AG04450 (cell line): ENCODE measurements around the gene VGLL4. TPM values are rescaled to one million over a fixed set of nuclear protein-coding genes. Genes with fewer than 3 reads are reported as not detected.
A peak's percentile ranks its signal among the peaks of the same experiment; 100 is the strongest.
"Not testable (repeated sequence)": the region's sequence is repeated elsewhere in the genome, so short reads cannot be mapped to it uniquely, and the experiment has no call there.

ENCODE experiments used
- CTCF ChIA-PET: fragments of 300-600, 350-600 bp; formaldehyde crosslinking; extraction: SDS; loops from one replicate; lab custom pipeline; 2022; ENCODE audit warnings: antibody characterized with exemption, inconsistent platforms; lab: Charles Lee
- POLR2A ChIA-PET: fragments of 350-600 bp; formaldehyde crosslinking; extraction: SDS; loops from one replicate; lab custom pipeline; 2021; ENCODE audit warnings: antibody characterized with exemption, inconsistent platforms; lab: Yijun Ruan, JAX
- DNase-seq: peaks from one replicate; pipeline ENCODE4 v3.0.0-alpha.2; 2011; ENCODE audit warnings: low read depth, low spot score
- H3K27ac ChIP-seq: one replicate; pipeline ENCODE4 v1.5.1; 2012; ENCODE audit warnings: low read depth, low read length, control low read depth
- H3K27me3 ChIP-seq: one replicate; pipeline ENCODE4 v1.6.0; 2012; ENCODE audit warnings: low read length; ENCODE audit not compliant: control insufficient read depth, insufficient read depth
- H3K4me3 ChIP-seq: 2 replicates; pipeline ENCODE4 v1.5.1; 2011; ENCODE audit warnings: mild to moderate bottlenecking, low read depth, low read length, control low read depth
- H3K9me3 ChIP-seq: 2 replicates; pipeline ENCODE4 v1.5.1; 2012; ENCODE audit warnings: low read length; ENCODE audit not compliant: control insufficient read depth, insufficient read depth
- polyA plus RNA-seq: library from polyadenylated mRNA; depleted of rRNA; stranded (reverse); fragments of >200 nt; gene quantifications from 2 replicates; pipeline ENCODE4 v1.2.3, GENCODE V29; 2011
- TF ChIP-seq, protein P1 (sequence below): IDR thresholded peaks from 2 replicates; pipeline ENCODE4 v1.5.1; 2011; ENCODE audit warnings: low read depth, low read length, control low read depth, inconsistent platforms

Gene VGLL4
- polyA plus RNA-seq, 1 experiment: 30.5 TPM

DNA sequence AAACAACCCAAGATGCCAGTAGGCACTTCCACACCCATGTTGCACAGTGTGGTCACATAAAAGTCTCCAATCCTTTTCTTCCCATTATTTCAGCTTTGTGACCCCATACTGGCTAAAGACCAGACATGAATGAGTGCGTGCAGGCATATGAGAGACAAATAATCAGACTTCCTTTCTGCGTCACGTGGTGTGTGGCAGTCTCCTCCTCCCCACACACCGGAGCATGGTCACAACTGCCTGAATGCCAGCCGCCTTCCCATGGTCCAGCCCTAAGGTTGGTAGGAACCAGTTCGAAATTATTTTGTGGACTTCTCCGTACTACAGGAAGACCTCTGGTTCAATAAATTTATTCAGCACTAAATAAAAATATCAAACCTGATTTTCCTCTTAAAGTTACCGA is 65.5 kb downstream of the VGLL4 start:
- ChIA-PET POLR2A (no interaction called here), CTCF (interaction anchor here (0.6 to 2.4 kb wide), 3 partner anchors 22 to 373 kb away, joined by 6 read pairs; no protein-coding TSS in a partner anchor)
- Histone ChIP-seq H3K27ac (no peak overlapping the region), H3K27me3 (no peaks in the 10 kb centered on the region), H3K9me3 (no peaks in the 10 kb centered on the region), H3K4me3 (no peak overlapping the region)
- TF ChIP-seq, protein P1, sequence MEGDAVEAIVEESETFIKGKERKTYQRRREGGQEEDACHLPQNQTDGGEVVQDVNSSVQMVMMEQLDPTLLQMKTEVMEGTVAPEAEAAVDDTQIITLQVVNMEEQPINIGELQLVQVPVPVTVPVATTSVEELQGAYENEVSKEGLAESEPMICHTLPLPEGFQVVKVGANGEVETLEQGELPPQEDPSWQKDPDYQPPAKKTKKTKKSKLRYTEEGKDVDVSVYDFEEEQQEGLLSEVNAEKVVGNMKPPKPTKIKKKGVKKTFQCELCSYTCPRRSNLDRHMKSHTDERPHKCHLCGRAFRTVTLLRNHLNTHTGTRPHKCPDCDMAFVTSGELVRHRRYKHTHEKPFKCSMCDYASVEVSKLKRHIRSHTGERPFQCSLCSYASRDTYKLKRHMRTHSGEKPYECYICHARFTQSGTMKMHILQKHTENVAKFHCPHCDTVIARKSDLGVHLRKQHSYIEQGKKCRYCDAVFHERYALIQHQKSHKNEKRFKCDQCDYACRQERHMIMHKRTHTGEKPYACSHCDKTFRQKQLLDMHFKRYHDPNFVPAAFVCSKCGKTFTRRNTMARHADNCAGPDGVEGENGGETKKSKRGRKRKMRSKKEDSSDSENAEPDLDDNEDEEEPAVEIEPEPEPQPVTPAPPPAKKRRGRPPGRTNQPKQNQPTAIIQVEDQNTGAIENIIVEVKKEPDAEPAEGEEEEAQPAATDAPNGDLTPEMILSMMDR: no peak
- DNase-seq: no peak

DNA sequence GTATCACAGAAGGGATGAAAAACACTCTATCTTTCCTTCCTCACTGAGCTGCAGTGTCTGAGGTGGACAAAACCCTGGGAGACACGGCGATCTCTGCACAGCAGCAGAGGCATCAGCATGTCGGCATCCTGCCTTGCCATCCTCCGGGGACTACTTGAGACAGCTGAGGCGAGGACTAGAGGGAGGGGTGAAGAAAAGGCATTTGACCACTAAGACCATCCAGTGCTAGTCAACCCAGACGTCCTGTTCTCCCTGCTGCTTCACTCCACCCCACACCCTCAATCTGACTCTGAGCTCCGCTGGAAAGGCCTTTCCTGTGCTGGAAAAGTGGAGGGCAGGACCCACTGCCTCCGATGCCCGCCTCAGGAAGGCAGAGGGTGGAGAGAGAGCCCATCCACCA is 67.3 kb downstream of the VGLL4 start:
- DNase-seq: no peak
- TF ChIP-seq, protein P1: no peak
- Histone ChIP-seq H3K27me3 (no peaks in the 10 kb centered on the region), H3K4me3 (no peak overlapping the region), H3K27ac (peak overlapping the region; percentile 11), H3K9me3 (no peaks in the 10 kb centered on the region)
- ChIA-PET POLR2A (no interaction called here), CTCF (interaction anchor here (2.4 kb wide), 1 partner anchor 196 kb away, joined by 6 read pairs; no protein-coding TSS in a partner anchor)

DNA sequence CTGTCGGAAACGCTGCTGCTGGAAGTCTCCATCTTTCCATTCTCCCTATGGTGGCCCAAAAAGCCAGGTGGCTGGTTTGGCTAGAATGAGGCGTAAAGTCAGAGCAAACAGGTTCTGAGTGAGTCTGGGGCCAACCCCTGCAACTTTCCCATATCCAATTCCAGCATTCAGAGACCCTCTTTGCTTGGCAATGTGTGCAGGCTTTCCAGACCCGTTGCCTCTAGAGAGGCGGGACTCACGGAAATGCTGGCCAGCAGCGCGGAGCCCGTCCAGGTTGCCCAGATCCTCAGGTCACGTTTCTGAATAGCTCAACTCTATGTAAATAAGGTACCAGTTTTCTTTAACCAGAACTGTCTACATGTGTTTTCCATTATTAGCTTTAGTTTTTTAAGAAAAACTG is 68.0 kb downstream of the VGLL4 start:
- CTCF ChIA-PET: no interaction called here

DNA sequence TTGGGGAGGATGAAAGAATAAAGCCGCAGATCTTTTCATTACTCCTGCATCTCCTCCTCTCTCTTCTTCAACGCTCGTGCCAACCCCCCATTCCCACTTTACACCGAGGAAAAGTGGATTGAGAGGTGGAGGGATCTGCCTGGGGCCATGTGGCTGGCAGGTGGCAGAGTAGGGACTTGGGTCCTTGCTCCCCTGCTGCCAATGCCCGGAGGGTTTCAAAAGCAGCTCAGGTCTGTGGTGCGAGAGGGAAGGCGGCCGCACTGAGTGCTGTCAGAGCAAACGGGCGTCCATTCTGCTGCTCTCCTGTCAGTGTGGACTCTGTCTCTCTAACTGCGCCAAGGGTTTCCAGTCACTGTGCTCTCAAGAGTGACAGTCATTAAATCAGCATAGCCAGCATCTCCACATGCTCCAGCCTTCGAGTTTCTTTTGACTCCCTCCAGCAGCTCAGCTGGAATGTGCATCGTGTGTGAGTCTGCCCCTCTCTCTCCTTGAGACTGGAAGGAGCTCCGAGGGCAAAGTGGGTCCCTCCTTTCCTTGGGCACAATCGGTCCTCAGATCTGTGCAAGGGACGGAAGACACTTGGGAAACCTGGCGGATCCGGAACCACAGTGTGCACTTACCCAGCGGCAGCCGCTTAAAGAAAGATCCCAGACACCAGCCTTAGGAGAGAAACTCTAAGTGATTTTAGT is 68.6 kb downstream of the VGLL4 start:
- POLR2A ChIA-PET: interaction anchor here (0.6 kb wide), 2 partner anchors 240 to 1177 kb away, joined by 4 read pairs; no protein-coding TSS in a partner anchor
- peak overlapping the region; percentile 31 for H3K27ac ChIP-seq
- DNase-seq: no peak
- H3K4me3 ChIP-seq: no peak overlapping the region
- TF ChIP-seq, protein P1: no peak
- H3K9me3 ChIP-seq: no peaks in the 10 kb centered on the region
- H3K27me3 ChIP-seq: no peaks in the 10 kb centered on the region
- CTCF ChIA-PET: interaction anchor here (0.6 to 1.2 kb wide), 3 partner anchors 16 to 1570 kb away, joined by 3 to 6 read pairs (median 6); no protein-coding TSS in a partner anchor

More for the DNA sequence above, 68.0 kb downstream of the VGLL4 start:
- H3K27me3 ChIP-seq: no peaks in the 10 kb centered on the region
- no peak overlapping the region for H3K27ac ChIP-seq
- TF ChIP-seq, protein P1: no peak
- no peak overlapping the region for H3K4me3 ChIP-seq
- POLR2A ChIA-PET: interaction anchor here (0.6 kb wide), 1 partner anchor 241 kb away, joined by 4 read pairs; no protein-coding TSS in a partner anchor
- H3K9me3 ChIP-seq: no peaks in the 10 kb centered on the region
- no peak for DNase-seq

DNA sequence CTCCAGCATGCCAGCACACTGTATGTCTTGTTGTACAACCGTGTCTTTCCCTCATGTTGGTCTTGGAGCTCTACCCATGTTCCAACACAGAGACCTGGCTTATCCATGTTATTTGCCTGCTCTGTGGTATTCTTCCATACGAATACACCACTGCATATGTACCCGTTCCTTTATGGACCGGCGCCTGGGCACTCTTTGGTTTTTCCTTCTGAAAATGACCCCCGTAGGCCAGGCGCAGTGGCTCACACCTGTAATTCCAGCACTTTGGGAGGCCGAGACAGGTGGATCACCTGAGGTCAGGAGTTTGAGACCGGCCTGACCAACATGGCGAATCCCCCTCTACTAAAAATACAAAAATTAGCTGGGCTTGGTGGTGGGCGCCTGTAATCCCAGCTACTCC is 71.1 kb downstream of the VGLL4 start:
- H3K27me3 ChIP-seq, POLR2A ChIA-PET, H3K4me3 ChIP-seq, H3K27ac ChIP-seq, H3K9me3 ChIP-seq, DNase-seq, CTCF ChIA-PET: not testable (repeated sequence)
